Fibroblast of lung (primary cell): ENCODE data around the gene MAP2K6.

Source experiments
- CTCF ChIP-seq, 2 donors: IDR thresholded peaks in 1 of 2; conservative IDR thresholded peaks in 1 of 2; 1 replicate in 1 of 2; 2 replicates in 1 of 2; pipeline ENCODE4 v1.5.1; 2011 to 2012; ENCODE audit warnings: low read length in 2 of 2, control low read depth in 1 of 2, inconsistent platforms in 1 of 2, low read depth in 1 of 2, mild to moderate bottlenecking in 1 of 2
- EZH2 ChIP-seq: IDR thresholded peaks from 2 replicates; pipeline ENCODE4 v1.5.1; 2012; ENCODE audit warnings: low read length, control low read depth, mild to moderate bottlenecking; ENCODE audit errors: missing control alignments

- TF ChIP-seq CTCF (conservative IDR thresholded peaks at IDR 0.05 in 1 of 2, IDR thresholded peaks at IDR 0.05 in 1 of 2; ENCODE audit: low read depth in 1 of 2, low read length in 2 of 2) (no peak), EZH2 (no peak)
Observed at GRCh38 chr17:69588316-69588715, 173.8 kb downstream of the MAP2K6 start.
